SW480 (cell line): ENCODE measurements around the gene CNTN2.

Experiments used
- DNase-seq: peaks from one replicate; pipeline ENCODE4 v3.0.0-alpha.2; 2016; ENCODE audit warnings: low spot score

CNTN2 gene

DNA sequence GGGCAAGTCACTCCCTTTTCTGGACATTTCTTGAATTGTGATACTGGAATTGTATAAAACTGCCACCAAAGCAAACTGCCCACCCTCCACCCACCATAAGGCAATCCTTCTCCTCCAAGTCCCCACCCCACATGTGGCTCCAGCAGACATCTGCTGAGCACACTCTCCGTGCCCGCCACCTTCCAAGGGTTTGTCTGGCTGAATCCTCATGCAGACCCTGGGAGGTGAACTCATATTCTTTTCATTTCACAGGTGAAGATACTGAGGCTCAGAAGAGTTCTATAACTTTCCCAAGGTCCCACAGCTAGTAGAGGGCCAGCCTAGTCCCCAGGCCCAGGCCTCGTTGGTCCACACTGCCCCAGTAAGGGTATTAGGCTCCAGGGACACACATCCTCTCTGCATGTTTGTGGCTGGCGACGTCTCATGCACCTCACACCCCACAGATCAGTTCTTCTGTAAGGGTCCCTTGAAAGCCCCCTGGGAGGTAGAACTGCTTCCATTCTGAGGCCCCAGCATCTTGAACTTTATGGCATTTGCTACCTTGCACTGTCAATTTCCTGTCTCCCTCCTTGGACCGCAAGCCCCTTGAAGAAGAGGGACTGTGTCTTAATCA, 14.1 kb downstream of the CNTN2 start:
- no peak for DNase-seq

- no peak for DNase-seq
Measured at GRCh38 chr1:205057808-205058575, 15.0 kb downstream of the CNTN2 start.

DNA sequence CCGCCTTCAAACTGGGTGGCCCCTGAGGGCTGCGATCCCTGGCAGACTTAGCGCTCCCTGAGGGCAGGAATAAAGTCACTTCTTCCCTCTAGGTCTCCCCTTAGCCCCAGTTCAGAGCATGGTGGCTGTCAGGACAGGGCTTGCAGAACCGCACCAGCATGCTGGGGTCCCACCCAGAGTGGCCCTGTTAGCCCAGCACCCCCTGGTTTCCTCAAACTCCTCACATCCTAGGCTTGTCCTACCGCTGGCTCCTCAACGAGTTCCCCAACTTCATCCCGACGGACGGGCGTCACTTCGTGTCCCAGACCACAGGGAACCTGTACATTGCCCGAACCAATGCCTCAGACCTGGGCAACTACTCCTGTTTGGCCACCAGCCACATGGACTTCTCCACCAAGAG, 15.8 kb downstream of the CNTN2 start:
- no peak for DNase-seq

GRCh38 chr1:205059660-205060059, 16.6 kb downstream of the CNTN2 start:
- DNase-seq = no peak

- DNase-seq = no peak
Measured at GRCh38 chr1:205060746-205061145, 17.7 kb downstream of the CNTN2 start.

DNA sequence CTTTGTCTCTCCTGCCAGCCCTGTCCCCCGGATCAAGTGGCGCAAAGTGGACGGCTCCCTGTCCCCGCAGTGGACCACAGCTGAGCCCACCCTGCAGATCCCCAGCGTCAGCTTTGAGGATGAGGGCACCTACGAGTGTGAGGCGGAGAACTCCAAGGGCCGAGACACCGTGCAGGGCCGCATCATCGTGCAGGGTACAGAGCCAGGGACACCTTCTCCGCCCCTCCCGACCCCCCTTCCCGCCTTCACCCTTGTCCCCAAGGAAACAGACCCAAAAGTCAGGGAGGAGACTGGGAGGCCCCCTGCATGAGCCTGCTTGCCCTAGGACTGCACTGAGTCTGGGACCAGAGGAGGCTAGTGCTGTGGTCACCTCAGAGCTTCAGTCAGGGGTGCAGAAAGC, 18.2 kb downstream of the CNTN2 start:
- DNase-seq = no peak

DNA sequence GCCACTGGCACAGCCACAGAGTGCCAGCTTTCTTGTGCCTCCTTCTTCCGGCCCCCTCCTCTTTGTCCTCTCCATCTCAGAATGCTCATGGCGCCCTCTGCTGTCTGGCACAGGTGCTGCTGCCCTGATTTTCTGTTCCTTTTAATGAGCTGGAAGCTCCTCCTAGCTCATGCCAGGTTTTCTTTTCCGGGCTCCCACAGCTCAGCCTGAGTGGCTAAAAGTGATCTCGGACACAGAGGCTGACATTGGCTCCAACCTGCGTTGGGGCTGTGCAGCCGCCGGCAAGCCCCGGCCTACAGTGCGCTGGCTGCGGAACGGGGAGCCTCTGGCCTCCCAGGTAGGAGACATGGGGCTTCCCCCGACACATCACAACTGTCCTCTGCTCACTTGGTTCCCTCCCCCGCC, 18.7 kb downstream of the CNTN2 start:
- DNase-seq = peak; percentile 43

GRCh38 chr1:205062319-205062718, 19.3 kb downstream of the CNTN2 start:
- DNase-seq = no peak

- DNase-seq = no peak
Measured at GRCh38 chr1:205062895-205063294, 19.9 kb downstream of the CNTN2 start.

DNA sequence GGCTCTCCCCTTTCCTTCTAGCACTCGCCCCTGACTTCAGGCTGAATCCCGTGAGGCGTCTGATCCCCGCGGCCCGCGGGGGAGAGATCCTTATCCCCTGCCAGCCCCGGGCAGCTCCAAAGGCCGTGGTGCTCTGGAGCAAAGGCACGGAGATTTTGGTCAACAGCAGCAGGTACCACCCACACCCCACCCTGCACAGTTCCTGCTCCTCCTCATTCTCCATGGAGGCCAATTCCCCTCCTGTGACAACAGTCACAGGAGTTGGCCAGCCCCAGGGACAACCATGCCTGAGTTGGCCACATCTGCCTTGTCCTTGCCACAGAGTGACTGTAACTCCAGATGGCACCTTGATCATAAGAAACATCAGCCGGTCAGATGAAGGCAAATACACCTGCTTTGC, 21.3 kb downstream of the CNTN2 start:
- no peak for DNase-seq

DNA sequence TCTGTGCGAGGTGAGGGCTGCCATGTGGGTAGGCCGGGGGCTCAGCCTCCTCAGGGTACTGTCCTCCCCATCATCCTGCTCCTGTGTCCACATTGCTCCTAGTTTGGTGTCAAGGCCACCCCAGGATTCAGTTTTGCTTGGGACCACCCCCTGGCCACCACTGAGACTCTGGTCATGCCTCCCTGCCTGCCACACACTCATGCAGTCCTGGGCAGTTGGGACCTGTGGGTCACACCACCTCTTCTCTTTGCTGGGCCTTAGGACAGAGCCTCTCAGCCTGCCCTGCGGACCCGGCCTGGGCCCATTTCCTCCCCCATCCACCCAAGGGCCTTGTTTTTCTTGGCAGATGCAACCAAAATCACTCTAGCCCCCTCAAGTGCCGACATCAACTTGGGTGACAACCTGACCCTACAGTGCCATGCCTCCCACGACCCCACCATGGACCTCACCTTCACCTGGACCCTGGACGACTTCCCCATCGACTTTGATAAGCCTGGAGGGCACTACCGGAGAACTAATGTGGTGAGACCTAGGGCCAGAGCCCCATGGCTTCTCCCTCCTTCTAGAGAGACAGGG, 21.8 kb downstream of the CNTN2 start:
- no peak for DNase-seq

- no peak for DNase-seq
Measured at GRCh38 chr1:205065666-205066065, 22.7 kb downstream of the CNTN2 start.

GRCh38 chr1:205066141-205066818, 23.3 kb downstream of the CNTN2 start:
- DNase-seq = no peak

- no peak for DNase-seq
Measured at GRCh38 chr1:205067031-205067430, 24.0 kb downstream of the CNTN2 start.

- DNase-seq = no peak
Measured at GRCh38 chr1:205068001-205068400, 25.0 kb downstream of the CNTN2 start.

- no peak for DNase-seq
Measured at GRCh38 chr1:205068457-205069040, 25.5 kb downstream of the CNTN2 start.

GRCh38 chr1:205069371-205070125, 26.5 kb downstream of the CNTN2 start:
- no peak for DNase-seq

DNA sequence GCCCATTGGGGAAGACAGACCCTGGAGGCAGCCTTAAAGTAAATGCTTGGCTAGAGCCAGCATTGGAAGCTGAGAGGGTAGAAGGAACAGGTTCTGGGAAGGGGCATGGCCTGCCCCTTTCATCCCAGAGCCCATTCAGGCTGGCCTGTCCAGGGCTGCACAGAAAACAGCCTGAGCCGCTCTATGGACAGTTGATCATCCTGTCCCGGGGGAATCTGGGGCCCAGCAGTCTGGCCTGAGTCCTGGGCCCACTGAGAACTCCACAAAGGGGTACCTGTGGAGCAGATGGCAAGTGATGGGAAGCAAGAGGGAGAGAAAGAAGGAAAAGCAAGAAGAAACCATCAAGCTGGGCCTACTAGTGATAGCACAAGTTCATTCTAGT, 28.0 kb downstream of the CNTN2 start:
- DNase-seq = no peak

GRCh38 chr1:205071801-205072200, 28.8 kb downstream of the CNTN2 start:
- no peak for DNase-seq

DNA sequence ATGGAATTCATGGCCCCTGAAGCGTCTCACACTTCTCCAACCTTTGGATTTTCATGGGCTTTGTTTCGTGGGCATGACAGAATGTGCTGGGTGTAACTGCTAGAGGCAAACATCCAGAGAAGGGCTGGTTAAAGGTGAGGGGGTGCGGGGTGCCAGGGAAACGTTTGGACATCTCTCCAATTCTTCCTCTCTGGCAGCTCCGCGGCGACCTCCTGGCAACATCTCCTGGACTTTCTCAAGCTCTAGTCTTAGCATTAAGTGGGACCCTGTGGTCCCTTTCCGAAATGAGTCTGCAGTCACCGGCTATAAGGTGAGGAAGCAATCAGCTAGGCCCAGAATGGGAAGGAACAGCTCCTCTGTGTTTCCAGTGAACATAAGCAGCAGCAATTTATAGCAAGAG, 29.3 kb downstream of the CNTN2 start:
- DNase-seq = no peak

DNA sequence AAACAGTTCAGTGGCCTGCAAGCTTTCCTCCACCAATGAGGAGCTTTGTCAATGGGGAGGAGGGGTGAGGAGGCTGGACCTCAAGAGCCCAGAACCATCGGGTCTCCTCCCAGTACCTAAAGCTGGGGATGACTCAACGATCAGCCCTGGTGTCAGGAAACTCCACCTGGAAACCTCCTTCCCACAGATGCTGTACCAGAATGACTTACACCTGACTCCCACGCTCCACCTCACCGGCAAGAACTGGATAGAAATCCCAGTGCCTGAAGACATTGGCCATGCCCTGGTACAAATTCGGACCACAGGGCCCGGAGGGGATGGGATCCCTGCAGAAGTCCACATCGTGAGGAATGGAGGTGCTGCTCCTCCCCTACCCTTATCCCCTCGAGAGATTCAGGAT, 29.9 kb downstream of the CNTN2 start:
- no peak for DNase-seq

DNA sequence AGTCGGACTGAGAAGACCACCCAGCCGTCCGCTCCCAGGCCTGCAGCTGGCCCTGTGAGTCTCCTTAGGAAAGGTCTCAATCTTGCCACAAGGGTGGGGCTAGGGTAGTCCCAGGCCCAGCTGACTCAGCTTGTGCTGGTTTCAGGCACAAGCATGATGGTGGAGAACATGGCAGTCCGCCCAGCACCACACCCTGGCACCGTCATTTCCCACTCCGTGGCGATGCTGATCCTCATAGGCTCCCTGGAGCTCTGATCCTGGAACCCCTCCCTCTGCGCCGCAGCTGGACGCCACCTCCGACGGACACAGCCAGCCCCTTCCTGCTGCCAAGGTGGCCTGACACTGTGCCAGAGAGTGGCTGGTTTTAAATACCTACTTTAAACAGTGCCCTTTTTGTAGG, 30.5 kb downstream of the CNTN2 start:
- no peak for DNase-seq
